ENCODE data around the gene ATP6V0E1. TPM values are rescaled to one million over a fixed set of nuclear protein-coding genes. Genes with fewer than 3 reads are reported as not detected.

Gene ATP6V0E1
- total RNA-seq, 2 donors from 2014 or later, result 171 to 232 TPM

- WGBS, result 93% methylated on average over 12 of the region's 12 CpGs
- Histone ChIP-seq H3K27ac (no peak overlapping the region), H3K27me3 (replicated peaks; ENCODE audit: insufficient read depth) (no peaks in the 10 kb centered on the region), H3K9me3 (no peaks in the 10 kb centered on the region), H3K36me3 (peaks cover 0 to 3% of the 10 kb centered on the region in 2 donors), H3K4me1 (replicated peaks) (no peaks in the 10 kb centered on the region), H3K4me3 (no peak overlapping the region)
- no peak for TF ChIP-seq POLR2AphosphoS5 (IDR thresholded peaks at IDR 0.05)
- no peak for TF ChIP-seq CTCF (IDR thresholded peaks at IDR 0.05)
- TF ChIP-seq POLR2A (IDR thresholded peaks at IDR 0.05), result no peak
- intact Hi-C loops (cut with DNase I), result no loop called here
- DNase-seq (ENCODE audit: low spot score), result no peak
Observed at GRCh38 chr5:172950176-172950965, 33.2 kb upstream of the ATP6V0E1 start.

GRCh38 chr5:172951371-172952033 is 32.1 kb upstream of the ATP6V0E1 start:
- H3K36me3 ChIP-seq, result peaks cover 0 to 3% of the 10 kb centered on the region in 2 donors
- no peaks in the 10 kb centered on the region for H3K4me1 ChIP-seq (replicated peaks)
- no peak for TF ChIP-seq POLR2A (IDR thresholded peaks at IDR 0.05)
- TF ChIP-seq POLR2AphosphoS5 (IDR thresholded peaks at IDR 0.05), result no peak
- TF ChIP-seq CTCF (IDR thresholded peaks at IDR 0.05), result no peak
- H3K4me3 ChIP-seq, result no peak overlapping the region
- H3K27me3 ChIP-seq (replicated peaks; ENCODE audit: insufficient read depth), result no peaks in the 10 kb centered on the region
- intact Hi-C loops (cut with DNase I), result no loop called here
- H3K9me3 ChIP-seq, result no peaks in the 10 kb centered on the region
- WGBS, result 82% methylated on average over 11 of the region's 11 CpGs
- no peak overlapping the region for H3K27ac ChIP-seq
- DNase-seq (ENCODE audit: low spot score), result no peak

GRCh38 chr5:172952034-172952511 is 31.5 kb upstream of the ATP6V0E1 start:
- WGBS, result 74% methylated on average over 4 of the region's 4 CpGs
- peaks cover 0 to 3% of the 10 kb centered on the region in 2 donors for H3K36me3 ChIP-seq
- no peak overlapping the region for H3K27ac ChIP-seq
- H3K9me3 ChIP-seq, result no peaks in the 10 kb centered on the region
- no peak overlapping the region for H3K4me3 ChIP-seq
- intact Hi-C loops (cut with DNase I), result no loop called here
- H3K4me1 ChIP-seq (replicated peaks), result no peaks in the 10 kb centered on the region
- H3K27me3 ChIP-seq (replicated peaks; ENCODE audit: insufficient read depth), result no peaks in the 10 kb centered on the region
- no peak for TF ChIP-seq POLR2AphosphoS5 (IDR thresholded peaks at IDR 0.05)
- DNase-seq (ENCODE audit: low spot score), result no peak

GRCh38 chr5:172953776-172954675 is 29.5 kb upstream of the ATP6V0E1 start:
- no peak overlapping the region for H3K4me3 ChIP-seq

More at GRCh38 chr5:172953776-172954675, 29.5 kb upstream of the ATP6V0E1 start:
- H3K27ac ChIP-seq, result peak overlapping the region in 1 of 2 donors; percentile 28
- TF ChIP-seq CTCF (IDR thresholded peaks at IDR 0.05) (no peak), POLR2A (IDR thresholded peaks at IDR 0.05) (no peak), POLR2AphosphoS5 (IDR thresholded peaks at IDR 0.05) (no peak)
- H3K27me3 ChIP-seq (replicated peaks; ENCODE audit: insufficient read depth), result no peaks in the 10 kb centered on the region
- intact Hi-C loops (cut with DNase I), result no loop called here
- DNase-seq (ENCODE audit: low spot score), result no peak
- WGBS, result 56% methylated on average over 15 of the region's 15 CpGs
- H3K36me3 ChIP-seq, result peaks cover 0 to 3% of the 10 kb centered on the region in 2 donors
- peaks cover 3% of the 10 kb centered on the region for H3K4me1 ChIP-seq (replicated peaks)
- H3K9me3 ChIP-seq, result no peaks in the 10 kb centered on the region

All from prostate gland (tissue), 2 donors.